Left lung (tissue), 10 donors: ENCODE results near the gene SUCLG1. TPM values are rescaled to one million over a fixed set of nuclear protein-coding genes. Genes with fewer than 3 reads are reported as not detected.

ENCODE experiments used
- ATAC-seq: fragments of 200-7000 bp; cut with Tn5 transposase; one replicate; pipeline ENCODE4 v1.9.1; 2020; ENCODE audit warnings: moderate library complexity
- DNase-seq, 4 donors: peaks; one replicate each; pipeline ENCODE4 v3.0.0-alpha.2; 2013 to 2020
- H3K27ac ChIP-seq, 2 donors: fragments of 200-600 bp; sonication (generic) in 1 of 2; one replicate each; pipeline versions ENCODE4 v1.5.0 to v1.8.0; 2020 to 2021
- H3K27me3 ChIP-seq, 2 donors: fragments of 200-600 bp; sonication (generic) in 1 of 2; one replicate each; pipeline versions ENCODE4 v1.5.0 to v1.8.0; 2020 to 2021
- H3K36me3 ChIP-seq, 2 donors: fragments of 200-600 bp; sonication (generic) in 1 of 2; one replicate each; pipeline versions ENCODE4 v1.5.0 to v1.8.0; 2020 to 2021
- H3K4me1 ChIP-seq, 2 donors: fragments of 200-600 bp; one replicate each; pipeline ENCODE4 v1.8.0; 2021
- H3K4me3 ChIP-seq, 2 donors: fragments of 200-600 bp; sonication (generic) in 1 of 2; one replicate each; pipeline versions ENCODE4 v1.5.0 to v1.8.0; 2020 to 2021; ENCODE audit warnings: mild to moderate bottlenecking in 1 of 2
- H3K9me3 ChIP-seq, 2 donors: fragments of 200-600 bp; sonication (generic) in 1 of 2; one replicate each; pipeline versions ENCODE4 v1.5.0 to v1.8.0; 2020 to 2021
- CTCF ChIP-seq, 2 donors: fragments of 200-600 bp; sonication (generic) in 1 of 2; IDR thresholded peaks; one replicate each; pipeline versions ENCODE4 v1.5.0 to v1.8.0; 2021; ENCODE audit warnings: antibody characterized with exemption in 2 of 2
- intact Hi-C, 2 donors: fragments of 100-400 bp; cut with DNase I; formaldehyde crosslinking; loops; one replicate each; pipeline versions ENCODE4 v1.11.2 to v1.14.2; 2022
- polyA plus RNA-seq, 6 donors: library from polyadenylated mRNA; unstranded; fragments of 120-200 nt; gene quantifications; one replicate each; pipeline ENCODE4 v1.2.1, GENCODE V29; 2013; ENCODE audit not compliant: insufficient read length in 6 of 6
- total RNA-seq, 2 donors: library from RNA; stranded (reverse); fragmentation: NEBNext Ultra II Directional; extraction: Animal tissue kit (Norgen Biotek cat#: 25700); gene quantifications; one replicate each; pipeline ENCODE4 v1.2.1, GENCODE V29; 2021
- donor health status: DM: no; HTN: yes; CAD: no.
- donor health status: DM: no; HTN: no; CAD: no.

SUCLG1 gene
- total and polyA plus RNA-seq, 8 donors = 62.2 to 126 (median 113) TPM

GRCh38 chr2:84386336-84387040 lies 72.6 kb downstream of the SUCLG1 start:
- intact Hi-C loops = no loop called here
- Histone ChIP-seq H3K27ac (no peak overlapping the region), H3K36me3 (no peaks in the 10 kb centered on the region), H3K4me1 (no peaks in the 10 kb centered on the region), H3K9me3 (no peaks in the 10 kb centered on the region), H3K4me3 (no peak overlapping the region), H3K27me3 (no peaks in the 10 kb centered on the region)
- no peak for TF ChIP-seq CTCF (IDR thresholded peaks at IDR 0.05)
- DNase-seq (no peak), ATAC-seq (no peak)

- TF ChIP-seq CTCF (IDR thresholded peaks at IDR 0.05) = no peak
- Histone ChIP-seq H3K4me3 (no peak overlapping the region), H3K9me3 (no peaks in the 10 kb centered on the region), H3K27me3 (no peaks in the 10 kb centered on the region), H3K27ac (no peak overlapping the region), H3K4me1 (no peaks in the 10 kb centered on the region), H3K36me3 (no peaks in the 10 kb centered on the region)
- intact Hi-C loops = no loop called here
- DNase-seq = no peak
- ATAC-seq = no peak
Observed at GRCh38 chr2:84383271-84383670, 75.8 kb downstream of the SUCLG1 start.

- Histone ChIP-seq H3K36me3 (no peaks in the 10 kb centered on the region), H3K9me3 (no peaks in the 10 kb centered on the region), H3K4me1 (no peaks in the 10 kb centered on the region), H3K27me3 (no peaks in the 10 kb centered on the region), H3K27ac (no peak overlapping the region), H3K4me3 (no peak overlapping the region)
- ATAC-seq (no peak), DNase-seq (no peak)
- intact Hi-C loops = no loop called here
- no peak for TF ChIP-seq CTCF (IDR thresholded peaks at IDR 0.05)
Observed at GRCh38 chr2:84380875-84381274, 78.2 kb downstream of the SUCLG1 start.

- Histone ChIP-seq H3K27me3 (no peaks in the 10 kb centered on the region), H3K4me1 (no peaks in the 10 kb centered on the region), H3K4me3 (no peak overlapping the region), H3K27ac (no peak overlapping the region), H3K36me3 (no peaks in the 10 kb centered on the region), H3K9me3 (no peaks in the 10 kb centered on the region)
- no peak for TF ChIP-seq CTCF (IDR thresholded peaks at IDR 0.05)
- ATAC-seq (no peak), DNase-seq (no peak)
- intact Hi-C loops = no loop called here
Observed at GRCh38 chr2:84378960-84379359, 80.1 kb downstream of the SUCLG1 start.

GRCh38 chr2:84375020-84375419 lies 84.1 kb downstream of the SUCLG1 start:
- Histone ChIP-seq H3K36me3 (no peaks in the 10 kb centered on the region), H3K27ac (no peak overlapping the region), H3K4me1 (no peaks in the 10 kb centered on the region), H3K27me3 (no peaks in the 10 kb centered on the region), H3K4me3 (no peak overlapping the region), H3K9me3 (no peaks in the 10 kb centered on the region)
- ATAC-seq (no peak), DNase-seq (no peak)
- intact Hi-C loops = no loop called here
- TF ChIP-seq CTCF (IDR thresholded peaks at IDR 0.05) = no peak
